Osteoblast (primary cell): ENCODE results near the gene EXD3. TPM values are rescaled to one million over a fixed set of nuclear protein-coding genes. Genes with fewer than 3 reads are reported as not detected.

ENCODE experiments used
- DNase-seq: peaks from one replicate; pipeline ENCODE4 v3.0.0; 2011; ENCODE audit warnings: low spot score, mixed read lengths; ENCODE audit not compliant: insufficient read length; ENCODE audit errors: missing footprints
- H2AFZ ChIP-seq: 2 replicates; pipeline ENCODE4 v1.6.0; 2011; ENCODE audit warnings: mild to moderate bottlenecking, low read length
- H3K27ac ChIP-seq: 2 replicates; pipeline ENCODE4 v1.5.1; 2011; ENCODE audit warnings: mild to moderate bottlenecking, low read depth, low read length, moderate library complexity
- H3K27me3 ChIP-seq: 2 replicates; pipeline ENCODE4 v1.6.0; 2012; ENCODE audit warnings: mild to moderate bottlenecking, control low read depth, inconsistent platforms, low read length, moderate library complexity; ENCODE audit not compliant: insufficient read depth
- H3K36me3 ChIP-seq: 2 replicates; pipeline ENCODE4 v1.5.1; 2011; ENCODE audit warnings: mild to moderate bottlenecking, low read length, control low read depth, moderate library complexity; ENCODE audit not compliant: insufficient read depth
- H3K4me1 ChIP-seq: 2 replicates; pipeline ENCODE4 v1.5.1; 2011; ENCODE audit warnings: mild to moderate bottlenecking, low read length, control low read depth, moderate library complexity; ENCODE audit not compliant: insufficient read depth
- H3K4me2 ChIP-seq: 2 replicates; pipeline ENCODE4 v1.6.0; 2011; ENCODE audit warnings: mild to moderate bottlenecking, low read length; ENCODE audit not compliant: insufficient read depth
- H3K4me3 ChIP-seq: fragments of 200-600 bp; sonication (generic); 3 replicates; pipeline ENCODE4 v1.5.1; 2012; ENCODE audit warnings: mild to moderate bottlenecking, low read length, inconsistent platforms; ENCODE audit not compliant: insufficient read depth
- H3K79me2 ChIP-seq: 2 replicates; pipeline ENCODE4 v1.6.0; 2012; ENCODE audit warnings: mild to moderate bottlenecking, low read length, control low read depth, inconsistent platforms; ENCODE audit not compliant: insufficient read depth
- H3K9me3 ChIP-seq: 2 replicates; pipeline ENCODE4 v1.5.1; 2011; ENCODE audit warnings: low read depth, low read length, control low read depth
- H4K20me1 ChIP-seq: 2 replicates; pipeline ENCODE4 v1.6.0; 2012; ENCODE audit warnings: mild to moderate bottlenecking, low read length, control low read depth; ENCODE audit not compliant: insufficient read depth
- total RNA-seq: library from RNA; depleted of rRNA; stranded (reverse); fragments of >200 nt; gene quantifications from 2 replicates; pipeline ENCODE4 v1.2.3, GENCODE V29; 2012
- TF ChIP-seq, protein P1 (sequence below): IDR thresholded peaks from 2 replicates; pipeline ENCODE4 v1.5.1; 2011; ENCODE audit warnings: mild to moderate bottlenecking, low read depth, low read length, moderate library complexity; ENCODE audit errors: extremely low read depth

The EXD3 gene
- total RNA-seq, 1 donor = 7.6 TPM

DNA sequence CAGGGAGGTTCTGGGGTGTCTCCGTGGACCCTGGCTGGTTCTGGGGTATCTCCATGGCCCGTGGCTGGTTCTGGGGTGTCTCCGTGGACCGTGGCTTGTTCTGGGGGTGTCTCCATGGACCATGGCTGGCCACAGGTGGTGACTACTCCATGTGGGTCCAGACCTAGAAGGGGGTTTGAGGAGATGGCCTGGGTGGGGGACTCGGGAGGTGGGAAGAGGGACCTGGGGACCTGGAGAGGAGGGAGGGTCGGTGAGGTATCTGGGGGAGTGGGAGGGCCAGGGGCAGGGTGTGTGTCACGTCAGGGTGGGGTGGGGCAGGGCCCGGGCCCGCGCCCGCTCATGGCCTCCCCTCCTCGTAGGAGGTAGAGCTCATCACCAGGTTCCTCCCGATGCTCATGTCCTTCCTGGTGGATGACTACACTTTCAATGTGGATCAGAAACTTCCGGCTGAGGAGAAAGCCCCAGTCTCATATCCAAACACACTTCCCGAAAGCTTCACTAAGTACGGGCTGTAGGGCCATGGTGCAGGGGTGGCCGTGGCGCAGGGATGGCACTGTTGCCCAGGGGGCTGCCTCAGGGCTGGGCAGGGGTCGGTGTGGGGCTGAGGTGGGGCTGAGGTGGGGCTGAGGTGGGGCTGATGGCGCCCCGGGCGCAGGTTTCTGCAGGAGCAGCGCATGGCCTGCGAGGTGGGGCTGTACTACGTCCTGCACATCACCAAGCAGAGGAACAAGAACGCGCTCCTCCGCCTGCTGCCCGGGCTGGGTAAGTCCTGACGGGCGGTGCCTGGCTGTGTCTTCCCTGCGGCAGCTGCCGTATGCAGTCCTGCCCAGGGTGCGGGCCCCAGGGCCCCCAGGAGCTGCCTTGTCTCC lies 156.1 kb downstream of the EXD3 start:
- TF ChIP-seq, protein P1, sequence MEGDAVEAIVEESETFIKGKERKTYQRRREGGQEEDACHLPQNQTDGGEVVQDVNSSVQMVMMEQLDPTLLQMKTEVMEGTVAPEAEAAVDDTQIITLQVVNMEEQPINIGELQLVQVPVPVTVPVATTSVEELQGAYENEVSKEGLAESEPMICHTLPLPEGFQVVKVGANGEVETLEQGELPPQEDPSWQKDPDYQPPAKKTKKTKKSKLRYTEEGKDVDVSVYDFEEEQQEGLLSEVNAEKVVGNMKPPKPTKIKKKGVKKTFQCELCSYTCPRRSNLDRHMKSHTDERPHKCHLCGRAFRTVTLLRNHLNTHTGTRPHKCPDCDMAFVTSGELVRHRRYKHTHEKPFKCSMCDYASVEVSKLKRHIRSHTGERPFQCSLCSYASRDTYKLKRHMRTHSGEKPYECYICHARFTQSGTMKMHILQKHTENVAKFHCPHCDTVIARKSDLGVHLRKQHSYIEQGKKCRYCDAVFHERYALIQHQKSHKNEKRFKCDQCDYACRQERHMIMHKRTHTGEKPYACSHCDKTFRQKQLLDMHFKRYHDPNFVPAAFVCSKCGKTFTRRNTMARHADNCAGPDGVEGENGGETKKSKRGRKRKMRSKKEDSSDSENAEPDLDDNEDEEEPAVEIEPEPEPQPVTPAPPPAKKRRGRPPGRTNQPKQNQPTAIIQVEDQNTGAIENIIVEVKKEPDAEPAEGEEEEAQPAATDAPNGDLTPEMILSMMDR = no peak
- peak; percentile 60 for DNase-seq
- Histone ChIP-seq H3K4me3 (no peak overlapping the region), H3K27me3 (no peaks in the 10 kb centered on the region), H4K20me1 (peaks cover 11% of the 10 kb centered on the region), H3K4me2 (no peak overlapping the region), H3K9me3 (no peaks in the 10 kb centered on the region), H3K36me3 (peaks cover 45% of the 10 kb centered on the region), H3K4me1 (peaks cover 20% of the 10 kb centered on the region), H3K27ac (no peak overlapping the region), H3K79me2 (peaks cover 17% of the 10 kb centered on the region), H2AFZ (no peak overlapping the region)

DNA sequence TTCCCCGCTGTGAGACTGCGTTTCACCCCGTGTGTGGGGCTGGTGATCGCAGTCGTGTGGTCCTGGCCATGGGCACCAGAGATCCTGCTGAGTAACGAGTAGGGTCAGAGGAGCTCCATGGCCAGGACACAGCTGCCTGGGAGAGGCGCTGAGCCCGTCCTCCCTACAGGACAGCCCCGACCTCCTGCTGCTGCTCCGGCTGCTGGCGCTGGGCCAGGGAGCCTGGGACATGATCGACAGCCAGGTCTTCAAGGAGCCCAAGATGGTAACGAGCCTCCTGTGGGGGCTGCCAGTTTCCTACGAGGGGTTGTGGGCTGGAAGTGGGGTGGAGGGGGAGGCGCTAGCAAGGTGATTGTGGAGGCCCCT lies 156.8 kb downstream of the EXD3 start:
- Histone ChIP-seq H3K27ac (no peak overlapping the region), H3K79me2 (peaks cover 17% of the 10 kb centered on the region), H4K20me1 (peaks cover 11% of the 10 kb centered on the region), H2AFZ (no peak overlapping the region), H3K4me1 (peaks cover 20% of the 10 kb centered on the region), H3K4me2 (no peak overlapping the region), H3K36me3 (peaks cover 45% of the 10 kb centered on the region), H3K4me3 (no peak overlapping the region), H3K27me3 (no peaks in the 10 kb centered on the region), H3K9me3 (no peaks in the 10 kb centered on the region)
- TF ChIP-seq, protein P1 = no peak
- no peak for DNase-seq

DNA sequence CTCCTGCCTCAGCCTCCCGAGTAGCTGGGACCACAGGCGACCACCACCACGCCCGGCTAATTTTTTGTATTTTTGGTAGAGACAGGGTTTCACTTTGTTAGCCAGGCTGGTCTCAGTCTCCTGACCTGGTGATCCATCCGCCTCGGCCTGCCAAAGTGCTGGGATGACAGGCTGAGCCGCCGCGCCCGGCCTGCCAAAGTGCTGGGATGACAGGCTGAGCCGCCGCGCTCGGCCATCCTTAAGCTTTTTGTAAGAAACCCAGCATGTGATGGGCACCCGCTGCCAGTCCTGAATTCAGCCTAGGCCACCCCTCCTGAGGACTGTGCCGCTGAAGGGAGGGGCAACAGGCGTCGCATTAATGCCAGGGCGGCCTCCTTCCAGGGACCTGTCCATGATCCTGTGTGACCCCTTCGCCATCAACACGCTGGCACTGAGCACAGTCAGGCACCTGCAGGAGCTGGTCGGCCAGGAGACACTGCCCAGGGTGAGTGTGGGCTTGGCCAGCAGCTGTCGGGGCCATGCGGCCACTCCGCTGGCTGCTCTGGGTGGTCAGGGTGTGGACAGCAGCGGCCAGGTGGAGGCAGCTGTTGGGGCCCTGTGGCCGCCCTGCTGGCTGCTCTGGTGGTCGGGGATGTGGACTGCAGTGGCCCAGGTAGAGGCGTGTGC lies 157.3 kb downstream of the EXD3 start:
- H3K9me3 ChIP-seq = no peaks in the 10 kb centered on the region
- TF ChIP-seq, protein P1 = no peak
- peak; percentile 37 for DNase-seq
- H4K20me1 ChIP-seq = peaks cover 7% of the 10 kb centered on the region
- H2AFZ ChIP-seq = no peak overlapping the region
- no peak overlapping the region for H3K4me2 ChIP-seq
- H3K79me2 ChIP-seq = peaks cover 15% of the 10 kb centered on the region
- H3K27ac ChIP-seq = no peak overlapping the region
- H3K4me3 ChIP-seq = no peak overlapping the region
- H3K27me3 ChIP-seq = no peaks in the 10 kb centered on the region
- peaks cover 20% of the 10 kb centered on the region for H3K4me1 ChIP-seq
- peaks cover 41% of the 10 kb centered on the region for H3K36me3 ChIP-seq

DNA sequence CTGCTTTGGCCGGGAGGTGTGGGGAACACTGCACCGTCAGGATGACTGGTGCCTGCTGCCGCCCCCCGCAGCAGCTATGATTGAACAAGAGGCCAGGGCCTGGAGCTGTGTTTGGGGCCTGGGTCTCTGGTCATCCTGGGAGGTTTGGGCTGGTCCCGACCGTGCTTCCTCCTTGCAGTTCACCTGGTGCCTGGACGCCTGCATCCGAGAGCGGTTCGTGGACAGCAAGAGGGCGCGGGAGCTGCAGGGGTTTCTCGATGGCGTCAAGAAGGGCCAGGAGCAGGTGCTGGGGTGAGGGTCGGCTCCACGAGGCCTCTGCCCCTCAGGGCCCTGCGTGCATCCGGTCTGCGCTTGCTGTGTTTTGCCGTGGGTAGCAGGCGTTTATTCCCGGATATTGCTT lies 158.9 kb downstream of the EXD3 start:
- Histone ChIP-seq H3K4me2 (no peak overlapping the region), H2AFZ (no peak overlapping the region), H3K4me3 (no peak overlapping the region), H3K36me3 (peaks cover 37% of the 10 kb centered on the region), H3K79me2 (peaks cover 11% of the 10 kb centered on the region), H3K27me3 (no peaks in the 10 kb centered on the region), H4K20me1 (peaks cover 5% of the 10 kb centered on the region), H3K27ac (no peak overlapping the region), H3K9me3 (no peaks in the 10 kb centered on the region), H3K4me1 (peaks cover 15% of the 10 kb centered on the region)
- peak; percentile 30 for DNase-seq
- TF ChIP-seq, protein P1 = no peak
